Stimulated activated CD8-positive, alpha-beta memory T cell treated with anti-CD3 and anti-CD28 coated beads, Interleukin-7, amount 100 ng/mL, for 48 hours (primary cell): ENCODE measurements around the gene FAAP20.

Experiments used
- DNase-seq, 2 donors: peaks; one replicate each; pipeline ENCODE4 v3.0.0-alpha.2; 2020; ENCODE audit warnings: low read depth in 1 of 2; ENCODE audit errors: extremely low read depth in 1 of 2

FAAP20 gene

GRCh38 chr1:2230781-2231531, 36.4 kb upstream of the FAAP20 start:
- no peak for DNase-seq

- no peak for DNase-seq
These were observed 35.5 kb upstream of the FAAP20 start for GRCh38 chr1:2229911-2230731.

GRCh38 chr1:2229037-2229864, 34.7 kb upstream of the FAAP20 start:
- DNase-seq, result no peak

GRCh38 chr1:2228694-2229036, 34.1 kb upstream of the FAAP20 start:
- no peak for DNase-seq

GRCh38 chr1:2228157-2228594, 33.6 kb upstream of the FAAP20 start, which contains the start of gene SKI:
Gene SKI (plus strand): TSS chr1:2228319. CDS start chr1:2228767, 448 bp downstream.
- no peak for DNase-seq

- DNase-seq, result peak; percentile 89 to 94
These were observed 33.0 kb upstream of the FAAP20 start for GRCh38 chr1:2227346-2228156.

GRCh38 chr1:2226525-2227345, 32.2 kb upstream of the FAAP20 start:
- no peak for DNase-seq

GRCh38 chr1:2224631-2225428, 30.3 kb upstream of the FAAP20 start:
- no peak for DNase-seq

- DNase-seq, result no peak
These were observed 29.6 kb upstream of the FAAP20 start for GRCh38 chr1:2224170-2224584.

- no peak for DNase-seq
These were observed 26.7 kb upstream of the FAAP20 start for GRCh38 chr1:2221271-2221670.

GRCh38 chr1:2216767-2217058, 22.1 kb upstream of the FAAP20 start:
- no peak for DNase-seq

- DNase-seq, result no peak
These were observed 21.6 kb upstream of the FAAP20 start for GRCh38 chr1:2215909-2216766.

- no peak for DNase-seq
These were observed 20.8 kb upstream of the FAAP20 start for GRCh38 chr1:2215329-2215728.

GRCh38 chr1:2214541-2215241, 20.1 kb upstream of the FAAP20 start:
- DNase-seq, result no peak

GRCh38 chr1:2213576-2214505, 19.3 kb upstream of the FAAP20 start:
- DNase-seq, result no peak
